Activated CD8-positive, alpha-beta memory T cell treated with anti-CD3 and anti-CD28 coated beads, Interleukin-2, amount 10 ng/mL, durations not matched to agents 7 days and 5 days (primary cell): Measurements from ENCODE around the gene MAP3K9. TPM values are rescaled to one million over a fixed set of nuclear protein-coding genes. Genes with fewer than 3 reads are reported as not detected.
A peak's percentile ranks its signal among the peaks of the same experiment; 100 is the strongest.

Experiments used
- ATAC-seq: fragments of 150-1000 bp; cut with Tn5 transposase; one replicate; pipeline ENCODE4 v1.10.0; 2021; ENCODE audit warnings: moderate library complexity
- CTCF ChIA-PET: fragments of 350-600 bp; sonication (Branson Sonifier 250); formaldehyde crosslinking; loops from one replicate; lab custom pipeline; 2021; ENCODE audit warnings: antibody characterized with exemption; lab: Charles Lee
- DNase-seq: peaks from one replicate; pipeline ENCODE4 v3.0.0-alpha.2; 2020
- H3K27ac Mint-ChIP-seq: one replicate; pipeline ENCODE4 v1.8.0; 2021; ENCODE audit warnings: mild to moderate bottlenecking, mixed read lengths
- H3K27me3 Mint-ChIP-seq: one replicate; pipeline ENCODE4 v1.8.0; 2021; ENCODE audit warnings: mixed read lengths
- H3K36me3 Mint-ChIP-seq: one replicate; pipeline ENCODE4 v1.8.0; 2021; ENCODE audit warnings: mild to moderate bottlenecking, mixed read lengths
- H3K4me1 Mint-ChIP-seq: one replicate; pipeline ENCODE4 v1.8.0; 2021; ENCODE audit warnings: mixed read lengths
- H3K4me3 Mint-ChIP-seq: one replicate; pipeline ENCODE4 v1.8.0; 2021; ENCODE audit warnings: mild to moderate bottlenecking, moderate library complexity, mixed read lengths
- H3K9me3 Mint-ChIP-seq: one replicate; pipeline ENCODE4 v1.8.0; 2022; ENCODE audit warnings: low read depth, mixed read lengths
- total RNA-seq, 2 experiments: library from RNA; stranded (reverse); gene quantifications; one replicate each; pipeline ENCODE4 v1.2.3, GENCODE V29; 2021

MAP3K9 gene
- total RNA-seq, 2 experiments from 2014 or later, result 6.0 to 6.5 TPM

DNA sequence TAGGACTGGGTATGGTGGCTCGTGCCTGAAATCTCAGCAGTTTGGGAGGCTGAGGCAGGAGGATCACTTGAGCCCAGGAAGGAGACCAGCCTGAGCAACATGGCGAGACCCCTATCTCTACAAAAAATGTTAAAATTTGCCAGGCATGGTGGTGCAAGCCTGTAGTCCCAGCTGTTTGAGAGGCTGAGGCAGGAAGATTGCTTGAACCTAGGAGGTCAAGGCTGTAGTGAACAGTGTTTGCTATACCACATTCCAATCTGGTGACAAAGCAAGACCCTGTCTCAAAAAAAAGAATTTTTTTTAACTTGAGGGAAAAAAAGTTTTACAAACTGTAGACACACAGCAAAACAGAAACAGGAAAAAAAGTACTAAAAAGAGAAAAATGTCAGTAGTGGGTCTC lies 2.3 kb upstream of the MAP3K9 start:
- no peaks in the 10 kb centered on the region for H3K9me3 Mint-ChIP-seq
- no peak for DNase-seq
- H3K27me3 Mint-ChIP-seq, result no peaks in the 10 kb centered on the region
- no peak overlapping the region for H3K27ac Mint-ChIP-seq
- H3K4me3 Mint-ChIP-seq, result no peak overlapping the region
- H3K4me1 Mint-ChIP-seq, result peaks cover 11% of the 10 kb centered on the region
- CTCF ChIA-PET, result interaction anchor here (1.0 kb wide), 1 partner anchor 76 kb away, joined by 3 read pairs; no protein-coding TSS in a partner anchor
- no peak for ATAC-seq
- peaks cover 2% of the 10 kb centered on the region for H3K36me3 Mint-ChIP-seq

DNA sequence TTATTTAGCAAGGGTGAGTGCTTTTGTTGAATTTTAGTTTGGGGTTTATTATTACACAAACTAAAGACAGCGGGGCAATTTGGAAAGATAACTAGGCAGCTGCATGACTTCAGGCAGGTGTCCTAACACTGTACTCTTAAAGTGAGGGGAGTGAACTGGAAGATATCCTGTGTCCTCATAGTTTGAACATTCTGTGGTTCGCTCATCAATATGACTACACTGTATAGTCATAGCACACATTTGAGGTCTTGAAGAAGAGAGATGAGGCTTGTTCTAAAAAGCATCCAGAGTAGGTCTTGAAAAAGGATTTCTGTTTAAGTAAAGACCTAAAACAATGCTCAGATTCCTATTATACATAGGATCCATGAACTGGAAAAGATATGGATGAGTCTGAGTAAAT lies 1.7 kb upstream of the MAP3K9 start:
- Mint-ChIP-seq H3K36me3 (peaks cover 2% of the 10 kb centered on the region), H3K4me3 (no peak overlapping the region), H3K4me1 (peaks cover 11% of the 10 kb centered on the region), H3K9me3 (no peaks in the 10 kb centered on the region), H3K27ac (no peak overlapping the region), H3K27me3 (no peaks in the 10 kb centered on the region)
- no peak for DNase-seq
- ATAC-seq, result no peak
- CTCF ChIA-PET, result interaction anchor here (1.0 kb wide), 1 partner anchor 76 kb away, joined by 3 read pairs; no protein-coding TSS in a partner anchor

DNA sequence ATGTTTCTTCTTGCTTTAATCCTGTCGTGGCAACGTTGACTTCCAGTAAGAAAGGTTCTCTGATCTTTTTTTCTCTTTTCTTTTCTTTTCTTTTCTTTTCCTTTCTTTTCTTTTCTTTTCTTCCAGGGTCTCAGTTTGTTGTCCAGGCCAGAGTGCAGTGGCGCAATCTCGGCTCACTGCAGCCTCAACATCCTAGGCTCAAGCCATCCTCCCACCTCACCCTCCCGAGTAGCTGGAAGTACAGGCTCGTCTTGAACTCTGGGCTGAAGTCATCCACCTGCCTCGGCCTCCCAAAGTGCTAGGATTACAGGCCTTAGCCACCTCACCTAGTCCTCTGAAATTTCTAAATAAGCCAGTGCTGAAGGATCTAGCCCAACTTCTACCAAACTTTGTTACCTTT lies 1.3 kb upstream of the MAP3K9 start:
- H3K36me3 Mint-ChIP-seq, result peaks cover 2% of the 10 kb centered on the region
- H3K4me1 Mint-ChIP-seq, result peaks cover 11% of the 10 kb centered on the region
- no peaks in the 10 kb centered on the region for H3K27me3 Mint-ChIP-seq
- DNase-seq, result no peak
- CTCF ChIA-PET, result interaction anchor here (1.0 to 7.4 kb wide), 4 partner anchors 7 to 145 kb away, joined by 3 to 63 read pairs (median 4); no protein-coding TSS in a partner anchor
- H3K27ac Mint-ChIP-seq, result no peak overlapping the region
- no peak for ATAC-seq
- no peaks in the 10 kb centered on the region for H3K9me3 Mint-ChIP-seq
- no peak overlapping the region for H3K4me3 Mint-ChIP-seq

DNA sequence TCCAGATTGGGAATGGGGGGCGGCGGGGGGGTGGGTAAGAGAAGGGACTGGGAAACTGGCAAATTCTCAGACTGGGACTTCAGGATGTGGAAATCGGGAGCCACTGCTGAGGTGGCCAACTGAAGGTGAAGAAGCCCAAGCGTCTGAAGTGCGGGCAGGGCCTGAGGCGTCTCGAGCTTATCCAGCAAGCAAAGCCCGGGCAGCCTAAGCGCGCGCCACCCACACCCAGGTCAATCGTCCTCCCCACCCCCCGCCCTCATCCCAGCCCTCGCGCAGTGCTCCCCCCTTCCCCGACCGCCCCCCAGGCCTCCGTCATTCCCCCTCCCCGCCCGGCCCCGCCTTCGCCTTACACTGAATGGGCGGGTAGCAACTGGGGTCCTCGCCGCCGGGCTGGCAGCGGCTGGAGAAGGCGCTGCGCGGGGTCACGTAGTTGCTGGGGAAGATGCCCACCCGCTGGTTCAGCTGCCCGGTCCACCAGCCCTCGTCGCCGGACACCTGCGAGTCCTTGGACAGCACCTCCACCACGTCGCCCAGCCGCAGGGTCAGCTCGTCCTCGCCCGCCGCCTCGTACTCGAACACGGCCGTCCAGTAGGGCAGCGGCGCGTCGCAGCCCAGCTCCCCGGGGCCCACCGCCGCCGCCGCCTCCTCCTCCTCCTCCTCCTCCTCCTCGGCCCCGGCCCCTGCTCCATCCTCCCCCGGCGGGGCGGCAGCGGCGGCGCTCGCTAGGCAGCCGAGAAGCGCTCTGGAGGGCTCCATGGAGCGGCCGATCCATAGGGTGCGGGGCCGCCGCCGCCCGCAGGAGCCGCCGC lies 693 bp downstream of the MAP3K9 start:
- ATAC-seq (peak; percentile 14), DNase-seq (peak; percentile 64)
- H3K27ac Mint-ChIP-seq, result peak overlapping the region; percentile 70
- CTCF ChIA-PET, result interaction anchor here (0.7 to 7.4 kb wide), 9 partner anchors 9 to 170 kb away, joined by 3 to 63 read pairs (median 5); partner anchors contain the start of gene PCNX1
- H3K4me3 Mint-ChIP-seq, result peak overlapping the region; percentile 72
- H3K4me1 Mint-ChIP-seq, result peaks cover 9% of the 10 kb centered on the region
- no peaks in the 10 kb centered on the region for H3K9me3 Mint-ChIP-seq
- peaks cover 2% of the 10 kb centered on the region for H3K36me3 Mint-ChIP-seq
- H3K27me3 Mint-ChIP-seq, result no peaks in the 10 kb centered on the region

- CTCF ChIA-PET, result interaction anchor here (0.9 to 7.4 kb wide), 3 partner anchors 10 to 159 kb away, joined by 3 to 63 read pairs (median 6); partner anchors contain the start of gene PCNX1
- peak; percentile 28 for ATAC-seq
Observed at GRCh38 chr14:70807898-70808415, 1.4 kb downstream of the MAP3K9 start.

GRCh38 chr14:70804556-70805162 lies 4.7 kb downstream of the MAP3K9 start:
- Mint-ChIP-seq H3K27me3 (no peaks in the 10 kb centered on the region), H3K27ac (no peak overlapping the region), H3K4me1 (peaks cover 7% of the 10 kb centered on the region), H3K4me3 (no peak overlapping the region), H3K36me3 (peaks cover 6% of the 10 kb centered on the region), H3K9me3 (no peaks in the 10 kb centered on the region)
- ATAC-seq, result no peak
- CTCF ChIA-PET, result interaction anchor here (7.4 kb wide), 1 partner anchor 13 kb away, joined by 63 read pairs; no protein-coding TSS in a partner anchor
- DNase-seq, result no peak

More at GRCh38 chr14:70807898-70808415, 1.4 kb downstream of the MAP3K9 start:
- Mint-ChIP-seq H3K4me3 (peak overlapping the region; percentile 72), H3K27me3 (no peaks in the 10 kb centered on the region), H3K4me1 (peaks cover 7% of the 10 kb centered on the region), H3K9me3 (no peaks in the 10 kb centered on the region), H3K36me3 (peaks cover 2% of the 10 kb centered on the region), H3K27ac (peak overlapping the region; percentile 70)
- DNase-seq, result peak; percentile 81

- DNase-seq (no peak), ATAC-seq (no peak)
- CTCF ChIA-PET, result interaction anchor here (7.4 kb wide), 1 partner anchor 14 kb away, joined by 63 read pairs; no protein-coding TSS in a partner anchor
- Mint-ChIP-seq H3K27ac (no peak overlapping the region), H3K4me3 (no peak overlapping the region), H3K9me3 (no peaks in the 10 kb centered on the region), H3K4me1 (peaks cover 7% of the 10 kb centered on the region), H3K36me3 (peaks cover 6% of the 10 kb centered on the region), H3K27me3 (no peaks in the 10 kb centered on the region)
Observed at GRCh38 chr14:70803321-70804310, 5.7 kb downstream of the MAP3K9 start.

DNA sequence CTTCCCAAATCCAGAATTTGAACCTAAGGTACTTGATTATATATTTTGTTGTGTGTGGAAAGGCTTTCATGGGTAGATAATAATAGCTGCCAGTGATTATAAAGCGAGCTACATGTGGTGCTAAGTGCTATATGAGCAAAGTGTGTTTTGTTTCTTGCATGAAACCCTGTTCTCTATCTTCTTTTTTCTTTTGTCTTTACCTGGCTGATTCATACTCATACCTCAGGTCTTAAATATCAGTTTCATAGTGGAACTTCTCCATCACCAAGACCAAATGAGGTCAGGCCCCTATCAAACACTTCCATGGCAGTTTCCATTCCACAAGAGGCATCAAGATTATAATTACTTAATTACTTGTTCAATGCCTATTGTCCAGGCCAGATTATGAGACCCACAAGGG lies 6.9 kb downstream of the MAP3K9 start:
- H3K4me3 Mint-ChIP-seq, result no peak overlapping the region
- H3K36me3 Mint-ChIP-seq, result peaks cover 4% of the 10 kb centered on the region
- CTCF ChIA-PET, result no interaction called here
- peaks cover 2% of the 10 kb centered on the region for H3K4me1 Mint-ChIP-seq
- H3K9me3 Mint-ChIP-seq, result no peaks in the 10 kb centered on the region
- H3K27me3 Mint-ChIP-seq, result no peaks in the 10 kb centered on the region
- ATAC-seq (no peak), DNase-seq (no peak)
- H3K27ac Mint-ChIP-seq, result no peak overlapping the region

DNA sequence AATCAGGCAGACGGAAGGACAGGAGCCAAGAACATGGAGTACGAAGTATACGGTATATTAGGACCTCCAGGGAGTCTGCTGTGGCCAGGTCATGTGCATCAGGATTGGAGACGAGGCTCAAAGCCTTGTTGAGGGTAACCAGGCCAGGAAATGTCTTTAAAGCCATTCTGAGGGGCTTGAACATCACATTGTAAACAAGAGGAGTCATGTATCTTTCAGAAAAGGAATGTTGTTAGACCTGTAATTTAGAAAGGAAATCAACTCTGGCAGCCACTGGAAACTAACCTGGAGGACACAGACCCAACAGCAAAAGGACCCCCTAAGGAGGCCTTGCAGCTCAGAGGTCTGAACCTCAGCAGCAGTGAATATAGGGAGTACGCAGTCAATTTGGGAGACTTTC lies 7.5 kb downstream of the MAP3K9 start:
- peaks cover under 1% of the 10 kb centered on the region for H3K4me1 Mint-ChIP-seq
- no peak overlapping the region for H3K27ac Mint-ChIP-seq
- H3K9me3 Mint-ChIP-seq, result no peaks in the 10 kb centered on the region
- CTCF ChIA-PET, result no interaction called here
- ATAC-seq (no peak), DNase-seq (no peak)
- peaks cover 4% of the 10 kb centered on the region for H3K36me3 Mint-ChIP-seq
- H3K4me3 Mint-ChIP-seq, result no peak overlapping the region
- H3K27me3 Mint-ChIP-seq, result no peaks in the 10 kb centered on the region

GRCh38 chr14:70796551-70796950 lies 12.8 kb downstream of the MAP3K9 start:
- H3K4me3 Mint-ChIP-seq, result no peak overlapping the region
- DNase-seq, result no peak
- peaks cover 5% of the 10 kb centered on the region for H3K36me3 Mint-ChIP-seq
- H3K27me3 Mint-ChIP-seq, result no peaks in the 10 kb centered on the region
- no peaks in the 10 kb centered on the region for H3K9me3 Mint-ChIP-seq
- no peaks in the 10 kb centered on the region for H3K4me1 Mint-ChIP-seq
- H3K27ac Mint-ChIP-seq, result no peak overlapping the region
- no peak for ATAC-seq
- CTCF ChIA-PET, result no interaction called here

DNA sequence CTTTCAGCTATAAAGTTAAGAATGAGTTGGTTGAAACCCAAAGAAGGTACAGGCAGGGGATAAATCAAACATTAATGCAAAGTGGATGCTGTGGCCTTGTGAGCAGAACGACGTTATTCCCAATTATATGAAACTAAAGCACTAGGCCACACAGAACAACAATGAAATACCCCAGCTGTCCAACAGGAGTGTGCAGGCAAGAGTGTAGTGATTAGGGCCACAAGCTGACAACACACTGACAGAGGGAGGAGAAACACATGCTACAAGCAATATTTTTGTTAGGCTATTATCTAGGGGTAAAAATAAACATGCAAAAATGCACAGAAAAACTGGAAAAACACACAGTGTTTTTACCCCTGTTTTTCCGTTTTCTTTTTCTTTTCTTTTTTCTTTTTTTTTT lies 15.0 kb downstream of the MAP3K9 start:
- DNase-seq, result no peak
- Mint-ChIP-seq H3K27me3 (no peaks in the 10 kb centered on the region), H3K4me1 (no peaks in the 10 kb centered on the region), H3K36me3 (peaks cover 1% of the 10 kb centered on the region), H3K9me3 (no peaks in the 10 kb centered on the region), H3K4me3 (no peak overlapping the region), H3K27ac (no peak overlapping the region)
- CTCF ChIA-PET, result no interaction called here
- ATAC-seq, result no peak

- H3K4me3 Mint-ChIP-seq, result no peak overlapping the region
- H3K27ac Mint-ChIP-seq, result no peak overlapping the region
- H3K4me1 Mint-ChIP-seq, result no peaks in the 10 kb centered on the region
- H3K36me3 Mint-ChIP-seq, result peaks cover 1% of the 10 kb centered on the region
- H3K27me3 Mint-ChIP-seq, result no peaks in the 10 kb centered on the region
- no peaks in the 10 kb centered on the region for H3K9me3 Mint-ChIP-seq
- DNase-seq (no peak), ATAC-seq (no peak)
- CTCF ChIA-PET, result no interaction called here
Observed at GRCh38 chr14:70793637-70794036, 15.7 kb downstream of the MAP3K9 start.
